Astrocyte (in vitro differentiated cells and primary cell): Measurements from ENCODE around the gene RSPH1.

ENCODE experiments used
- EZH2 ChIP-seq: IDR thresholded peaks from 2 replicates; pipeline ENCODE4 v1.6.1; 2012; ENCODE audit warnings: mild to moderate bottlenecking, low read length, inconsistent platforms; ENCODE audit not compliant: insufficient read depth
- TF ChIP-seq, protein P1 (sequence below): IDR thresholded peaks from 2 replicates; pipeline ENCODE4 v1.5.1; 2011; ENCODE audit warnings: low read depth, mild to moderate bottlenecking, inconsistent platforms, low read length, moderate library complexity; ENCODE audit not compliant: insufficient read depth

DNA sequence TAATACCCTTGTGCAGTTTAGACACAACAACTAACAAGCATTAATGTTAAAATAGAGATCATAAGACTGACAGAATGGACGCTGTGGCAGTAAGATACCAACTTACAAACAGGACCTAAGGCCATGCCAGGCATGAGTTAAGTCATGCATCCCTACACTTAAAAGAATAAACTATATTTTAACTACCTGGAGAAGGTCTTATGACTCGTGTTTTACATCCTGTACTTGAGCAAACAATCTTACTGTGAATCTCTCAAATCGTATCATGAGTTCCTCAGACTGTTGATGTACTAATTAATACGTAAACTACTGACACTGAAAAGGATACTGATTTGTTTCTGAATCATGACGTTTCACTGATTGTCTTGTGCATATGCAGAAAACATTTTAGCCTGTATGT lies 2.0 kb upstream of the RSPH1 start:
- TF ChIP-seq, protein P1, sequence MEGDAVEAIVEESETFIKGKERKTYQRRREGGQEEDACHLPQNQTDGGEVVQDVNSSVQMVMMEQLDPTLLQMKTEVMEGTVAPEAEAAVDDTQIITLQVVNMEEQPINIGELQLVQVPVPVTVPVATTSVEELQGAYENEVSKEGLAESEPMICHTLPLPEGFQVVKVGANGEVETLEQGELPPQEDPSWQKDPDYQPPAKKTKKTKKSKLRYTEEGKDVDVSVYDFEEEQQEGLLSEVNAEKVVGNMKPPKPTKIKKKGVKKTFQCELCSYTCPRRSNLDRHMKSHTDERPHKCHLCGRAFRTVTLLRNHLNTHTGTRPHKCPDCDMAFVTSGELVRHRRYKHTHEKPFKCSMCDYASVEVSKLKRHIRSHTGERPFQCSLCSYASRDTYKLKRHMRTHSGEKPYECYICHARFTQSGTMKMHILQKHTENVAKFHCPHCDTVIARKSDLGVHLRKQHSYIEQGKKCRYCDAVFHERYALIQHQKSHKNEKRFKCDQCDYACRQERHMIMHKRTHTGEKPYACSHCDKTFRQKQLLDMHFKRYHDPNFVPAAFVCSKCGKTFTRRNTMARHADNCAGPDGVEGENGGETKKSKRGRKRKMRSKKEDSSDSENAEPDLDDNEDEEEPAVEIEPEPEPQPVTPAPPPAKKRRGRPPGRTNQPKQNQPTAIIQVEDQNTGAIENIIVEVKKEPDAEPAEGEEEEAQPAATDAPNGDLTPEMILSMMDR: no peak
- TF ChIP-seq EZH2: no peak
